Calu3 (cell line): ENCODE data around the gene TGFBR1. TPM values are rescaled to one million over a fixed set of nuclear protein-coding genes. Genes with fewer than 3 reads are reported as not detected.

Experiments used
- BruUV-seq: library from RNA; stranded (reverse); fragments of 400-500 nt; replicated peaks from 2 replicates; lab custom pipeline; 2021; lab: Mats Ljungman, UMichigan
- CTCF ChIA-PET: fragments of 300-600 bp; sonication (Branson Sonifier 250); formaldehyde crosslinking; loops from one replicate; lab custom pipeline; 2022; ENCODE audit warnings: antibody characterized with exemption; lab: Charles Lee
- DNase-seq: peaks from one replicate; pipeline ENCODE4 v3.0.0; 2022
- H3K27ac Mint-ChIP-seq: one replicate; pipeline ENCODE4 v1.8.0; 2022; ENCODE audit warnings: mixed read lengths; ENCODE audit not compliant: unreplicated experiment
- H3K27me3 Mint-ChIP-seq: one replicate; pipeline ENCODE4 v1.8.0; 2022; ENCODE audit warnings: mixed read lengths; ENCODE audit not compliant: unreplicated experiment
- H3K36me3 Mint-ChIP-seq: one replicate; pipeline ENCODE4 v1.8.0; 2022; ENCODE audit warnings: mild to moderate bottlenecking, moderate library complexity, mixed read lengths; ENCODE audit not compliant: insufficient read depth, unreplicated experiment
- H3K4me1 Mint-ChIP-seq: one replicate; pipeline ENCODE4 v1.8.0; 2022; ENCODE audit warnings: mild to moderate bottlenecking, low read depth, mixed read lengths; ENCODE audit not compliant: unreplicated experiment
- H3K4me3 Mint-ChIP-seq: one replicate; pipeline ENCODE4 v1.8.0; 2022; ENCODE audit warnings: mild to moderate bottlenecking, low read depth, moderate library complexity, mixed read lengths; ENCODE audit not compliant: unreplicated experiment
- H3K9me3 Mint-ChIP-seq: one replicate; pipeline ENCODE4 v1.8.0; 2022; ENCODE audit warnings: low read depth, mixed read lengths; ENCODE audit not compliant: unreplicated experiment
- intact Hi-C: fragments of 100-400 bp; cut with micrococcal nuclease; formaldehyde crosslinking; loops from one replicate; pipeline ENCODE4 v1.10.0; 2022; ENCODE audit not compliant: unreplicated experiment
- total RNA-seq: library from RNA; stranded (reverse); gene quantifications from 2 replicates; pipeline ENCODE4 v1.2.3, GENCODE V29; 2022
- TF ChIP-seq, protein P1 (sequence below): fragments of 200-600 bp; IDR thresholded peaks from one replicate; pipeline ENCODE4 v1.8.0; 2022; ENCODE audit warnings: antibody characterized with exemption; ENCODE audit not compliant: unreplicated experiment

TGFBR1 gene
- total RNA-seq, 1 experiment from 2014 or later: 22.6 TPM

DNA sequence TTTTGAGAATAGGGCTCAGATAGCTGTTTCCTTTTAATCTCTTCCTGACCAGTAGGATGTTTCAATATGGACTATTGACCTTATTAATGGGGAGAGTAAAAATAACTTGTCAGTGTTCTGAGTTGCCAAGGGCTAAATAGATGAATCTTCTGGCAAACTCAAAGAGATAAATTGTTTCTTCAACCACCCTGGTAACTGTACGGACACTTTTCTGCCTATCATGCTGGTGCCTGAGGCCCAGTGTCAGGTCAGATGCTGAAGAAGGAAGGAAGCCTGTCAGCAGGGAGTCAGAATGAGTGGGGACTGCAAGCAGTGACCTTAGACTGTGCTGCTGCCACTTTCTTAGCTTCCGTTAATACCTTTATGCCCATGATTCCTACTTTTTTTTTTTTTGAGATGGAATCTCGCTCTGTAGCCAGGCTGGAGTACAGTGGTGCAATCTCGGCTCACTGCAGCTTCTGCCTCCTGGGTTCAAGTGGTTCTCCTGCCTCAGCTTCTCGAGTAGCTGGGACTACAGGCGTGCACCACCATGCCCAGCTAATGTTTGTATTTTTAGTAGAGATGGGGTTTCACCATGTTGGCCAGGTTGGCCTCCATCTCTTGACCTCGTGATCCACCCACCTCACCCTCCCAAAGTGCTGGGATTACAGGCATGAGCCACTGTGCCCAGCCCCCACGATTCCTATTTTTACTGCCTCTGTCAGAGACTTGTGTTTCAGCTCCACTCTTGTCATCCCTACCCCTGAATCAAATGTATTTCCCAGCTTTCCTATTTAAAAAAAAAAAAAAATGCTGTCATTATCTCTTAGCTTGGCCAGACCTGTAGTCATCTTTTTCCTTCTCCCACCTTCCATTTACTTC lies 33.7 kb downstream of the TGFBR1 start:
- Mint-ChIP-seq H3K36me3 (no peaks in the 10 kb centered on the region), H3K27me3 (no peaks in the 10 kb centered on the region), H3K4me3 (no peak overlapping the region), H3K4me1 (peaks cover 9% of the 10 kb centered on the region), H3K27ac (no peak overlapping the region), H3K9me3 (no peaks in the 10 kb centered on the region)
- TF ChIP-seq, protein P1, sequence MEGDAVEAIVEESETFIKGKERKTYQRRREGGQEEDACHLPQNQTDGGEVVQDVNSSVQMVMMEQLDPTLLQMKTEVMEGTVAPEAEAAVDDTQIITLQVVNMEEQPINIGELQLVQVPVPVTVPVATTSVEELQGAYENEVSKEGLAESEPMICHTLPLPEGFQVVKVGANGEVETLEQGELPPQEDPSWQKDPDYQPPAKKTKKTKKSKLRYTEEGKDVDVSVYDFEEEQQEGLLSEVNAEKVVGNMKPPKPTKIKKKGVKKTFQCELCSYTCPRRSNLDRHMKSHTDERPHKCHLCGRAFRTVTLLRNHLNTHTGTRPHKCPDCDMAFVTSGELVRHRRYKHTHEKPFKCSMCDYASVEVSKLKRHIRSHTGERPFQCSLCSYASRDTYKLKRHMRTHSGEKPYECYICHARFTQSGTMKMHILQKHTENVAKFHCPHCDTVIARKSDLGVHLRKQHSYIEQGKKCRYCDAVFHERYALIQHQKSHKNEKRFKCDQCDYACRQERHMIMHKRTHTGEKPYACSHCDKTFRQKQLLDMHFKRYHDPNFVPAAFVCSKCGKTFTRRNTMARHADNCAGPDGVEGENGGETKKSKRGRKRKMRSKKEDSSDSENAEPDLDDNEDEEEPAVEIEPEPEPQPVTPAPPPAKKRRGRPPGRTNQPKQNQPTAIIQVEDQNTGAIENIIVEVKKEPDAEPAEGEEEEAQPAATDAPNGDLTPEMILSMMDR: no peak
- CTCF ChIA-PET: no interaction called here
- BruUV-seq: no TSS peak
- intact Hi-C loops: no loop called here
- DNase-seq: no peak

DNA sequence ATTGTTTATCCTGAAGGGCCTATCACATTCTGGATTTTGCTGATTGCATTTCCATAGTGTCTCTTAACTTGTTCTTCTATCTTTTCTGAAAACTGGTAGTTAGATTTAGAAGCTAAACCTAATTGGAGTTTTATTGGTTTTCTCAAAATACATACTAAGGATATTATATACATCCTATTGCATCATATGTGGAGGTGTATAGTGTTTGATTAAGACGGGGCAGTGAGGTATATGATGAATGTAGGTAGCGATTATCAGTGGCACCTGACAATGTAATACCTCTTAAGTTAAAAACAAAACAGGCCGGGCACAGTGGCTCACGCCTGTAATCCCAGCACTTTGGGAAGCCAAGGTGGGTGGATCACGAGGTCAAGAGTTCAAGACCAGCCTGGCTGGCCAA lies 35.0 kb downstream of the TGFBR1 start:
- Mint-ChIP-seq H3K27me3 (no peaks in the 10 kb centered on the region), H3K27ac (no peak overlapping the region), H3K4me3 (no peak overlapping the region), H3K36me3 (no peaks in the 10 kb centered on the region), H3K4me1 (peaks cover 9% of the 10 kb centered on the region), H3K9me3 (no peaks in the 10 kb centered on the region)
- no peak for DNase-seq
- no TSS peak for BruUV-seq
- intact Hi-C loops: loop anchor here (1.0 to 2.0 kb wide), 3 partner anchors 140 to 333 kb away; partner anchors contain the start of gene GALNT12
- CTCF ChIA-PET: no interaction called here
- TF ChIP-seq, protein P1: no peak

DNA sequence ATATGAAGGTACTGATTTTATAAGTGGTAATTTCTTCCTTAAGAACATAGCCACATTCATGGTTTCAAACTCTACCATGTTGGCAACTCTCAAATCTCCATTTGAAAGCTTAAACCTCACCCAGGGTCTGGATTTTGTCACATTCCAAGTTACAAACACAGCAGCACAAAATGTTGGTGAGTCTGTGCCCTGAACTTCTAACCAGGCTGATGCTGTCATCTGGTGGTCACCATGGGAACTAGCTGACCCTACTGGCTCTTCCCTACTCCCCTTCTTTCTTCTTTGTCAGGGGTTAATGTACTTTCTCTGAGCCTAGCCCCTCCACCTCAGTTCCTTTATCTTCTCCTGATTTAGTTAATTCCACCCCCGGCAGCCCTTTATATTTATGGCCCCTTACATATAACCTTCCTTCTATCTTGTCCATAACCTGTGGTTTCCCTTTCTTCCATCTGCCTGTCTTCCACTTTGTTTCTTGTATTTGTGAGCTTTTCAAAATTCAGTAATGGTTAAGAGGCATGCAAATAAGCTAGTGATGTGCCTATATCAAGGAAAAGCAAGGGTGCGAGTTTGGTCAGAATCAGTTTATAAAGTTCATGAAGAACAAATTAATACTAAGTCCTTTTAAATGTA lies 35.9 kb downstream of the TGFBR1 start:
- Mint-ChIP-seq H3K4me3 (no peak overlapping the region), H3K9me3 (no peaks in the 10 kb centered on the region), H3K36me3 (no peaks in the 10 kb centered on the region), H3K4me1 (peaks cover 9% of the 10 kb centered on the region), H3K27ac (no peak overlapping the region), H3K27me3 (no peaks in the 10 kb centered on the region)
- CTCF ChIA-PET: interaction anchor here (0.6 to 1.4 kb wide), 3 partner anchors 140 to 334 kb away, joined by 3 read pairs; no protein-coding TSS in a partner anchor
- BruUV-seq: no TSS peak
- TF ChIP-seq, protein P1: peak; percentile 31
- DNase-seq: peak; percentile 19
- intact Hi-C loops: loop anchor here (1.0 to 2.0 kb wide), 3 partner anchors 140 to 334 kb away; partner anchors contain the start of gene GALNT12

DNA sequence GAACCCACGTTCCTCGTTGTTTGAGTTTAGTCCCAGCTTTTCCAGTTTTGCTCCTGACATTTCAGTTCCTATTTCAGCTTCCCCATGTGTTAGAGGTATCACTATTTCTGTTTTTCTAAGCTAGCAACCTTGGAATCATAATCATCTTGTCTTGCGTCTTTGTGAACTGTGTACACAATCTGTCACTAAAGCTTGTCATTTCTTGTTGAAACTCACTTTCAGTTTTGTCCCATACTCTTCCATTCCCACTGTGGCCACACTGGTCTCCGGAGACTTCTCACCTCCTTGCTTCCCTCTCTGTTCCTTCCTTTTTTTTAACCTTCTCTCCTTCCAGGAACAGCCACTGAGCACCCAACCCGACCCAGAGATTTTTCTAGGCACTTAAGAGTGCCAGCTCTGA lies 36.9 kb downstream of the TGFBR1 start:
- H3K9me3 Mint-ChIP-seq: no peaks in the 10 kb centered on the region
- peaks cover 9% of the 10 kb centered on the region for H3K4me1 Mint-ChIP-seq
- no peaks in the 10 kb centered on the region for H3K27me3 Mint-ChIP-seq
- no peaks in the 10 kb centered on the region for H3K36me3 Mint-ChIP-seq
- CTCF ChIA-PET: interaction anchor here (1.4 kb wide), 1 partner anchor 141 kb away, joined by 3 read pairs; no protein-coding TSS in a partner anchor
- DNase-seq: no peak
- no peak overlapping the region for H3K27ac Mint-ChIP-seq
- no TSS peak for BruUV-seq
- intact Hi-C loops: loop anchor here (2.0 kb wide), 1 partner anchor 335 kb away; the partner anchor contains the start of gene GALNT12
- H3K4me3 Mint-ChIP-seq: no peak overlapping the region
- TF ChIP-seq, protein P1: no peak
